Nephron (organoid): ENCODE measurements around the gene SYN1.

Experiments used
- H3K27ac Mint-ChIP-seq, 3 experiments: 2 replicates each; pipeline ENCODE4 v1.8.0; 2020; ENCODE audit warnings: mixed read lengths in 3 of 3, mild to moderate bottlenecking in 2 of 3, moderate library complexity in 1 of 3
- H3K27me3 Mint-ChIP-seq: 2 replicates; pipeline ENCODE4 v1.8.0; 2021; ENCODE audit warnings: low read depth, mild to moderate bottlenecking, moderate library complexity, mixed read lengths
- H3K36me3 Mint-ChIP-seq: 2 replicates; pipeline ENCODE4 v1.8.0; 2020; ENCODE audit warnings: low read depth, mixed read lengths
- H3K4me1 Mint-ChIP-seq: 2 replicates; pipeline ENCODE4 v1.8.0; 2020; ENCODE audit warnings: mixed read lengths
- H3K4me3 Mint-ChIP-seq, 3 experiments: 2 replicates each; pipeline ENCODE4 v1.8.0; 2020; ENCODE audit warnings: mild to moderate bottlenecking in 3 of 3, mixed read lengths in 3 of 3, moderate library complexity in 2 of 3
- H3K9me3 Mint-ChIP-seq: 2 replicates; pipeline ENCODE4 v1.8.0; 2020; ENCODE audit warnings: mixed read lengths
- CTCF ChIP-seq, 3 experiments: fragments of 200-600 bp; sonication (generic); IDR thresholded peaks; one replicate each; pipeline ENCODE4 v1.5.0; 2021; ENCODE audit warnings: antibody characterized with exemption in 3 of 3; ENCODE audit not compliant: unreplicated experiment in 3 of 3

The SYN1 gene

GRCh38 chrX:47597222-47597621 lies 22.4 kb downstream of the SYN1 start:
- no peak for TF ChIP-seq CTCF (IDR thresholded peaks at IDR 0.05; ENCODE audit: unreplicated experiment in 3 of 3)
- no peaks in the 10 kb centered on the region for H3K4me1 Mint-ChIP-seq
- H3K36me3 Mint-ChIP-seq = peaks cover 3% of the 10 kb centered on the region
- no peak overlapping the region for H3K4me3 Mint-ChIP-seq
- no peak overlapping the region for H3K27ac Mint-ChIP-seq
- H3K27me3 Mint-ChIP-seq = no peaks in the 10 kb centered on the region
- peaks cover 36% of the 10 kb centered on the region for H3K9me3 Mint-ChIP-seq

- TF ChIP-seq CTCF (IDR thresholded peaks at IDR 0.05; ENCODE audit: unreplicated experiment in 3 of 3) = no peak
- no peak overlapping the region for H3K4me3 Mint-ChIP-seq
- H3K4me1 Mint-ChIP-seq = no peaks in the 10 kb centered on the region
- peaks cover 3% of the 10 kb centered on the region for H3K36me3 Mint-ChIP-seq
- H3K27me3 Mint-ChIP-seq = no peaks in the 10 kb centered on the region
- peaks cover 32% of the 10 kb centered on the region for H3K9me3 Mint-ChIP-seq
- peak overlapping the region in 2 of 3 experiments; percentile 43 to 70 for H3K27ac Mint-ChIP-seq
Measured at GRCh38 chrX:47596256-47596655, 23.4 kb downstream of the SYN1 start.

- Mint-ChIP-seq H3K9me3 (peaks cover 29% of the 10 kb centered on the region), H3K4me1 (no peaks in the 10 kb centered on the region), H3K27ac (peak overlapping the region in 2 of 3 experiments; percentile 43 to 70), H3K27me3 (no peaks in the 10 kb centered on the region), H3K4me3 (no peak overlapping the region), H3K36me3 (peaks cover 3% of the 10 kb centered on the region)
- TF ChIP-seq CTCF (IDR thresholded peaks at IDR 0.05; ENCODE audit: unreplicated experiment in 3 of 3) = no peak
Measured at GRCh38 chrX:47595716-47596251, 23.9 kb downstream of the SYN1 start.

GRCh38 chrX:47593522-47593921 lies 26.1 kb downstream of the SYN1 start:
- Mint-ChIP-seq H3K4me1 (no peaks in the 10 kb centered on the region), H3K9me3 (peaks cover 25% of the 10 kb centered on the region), H3K36me3 (peaks cover 3% of the 10 kb centered on the region), H3K27ac (no peak overlapping the region), H3K27me3 (no peaks in the 10 kb centered on the region), H3K4me3 (no peak overlapping the region)
- TF ChIP-seq CTCF (IDR thresholded peaks at IDR 0.05; ENCODE audit: unreplicated experiment in 3 of 3) = no peak

- Mint-ChIP-seq H3K27ac (no peak overlapping the region), H3K9me3 (peaks cover 10% of the 10 kb centered on the region), H3K4me3 (no peak overlapping the region), H3K36me3 (no peaks in the 10 kb centered on the region), H3K27me3 (no peaks in the 10 kb centered on the region), H3K4me1 (peaks cover under 1% of the 10 kb centered on the region)
- no peak for TF ChIP-seq CTCF (IDR thresholded peaks at IDR 0.05; ENCODE audit: unreplicated experiment in 3 of 3)
Measured at GRCh38 chrX:47590984-47591383, 28.7 kb downstream of the SYN1 start.
